GM19467 (cell line): ENCODE measurements around the gene STK38L.

Source experiments
- ATAC-seq: cut with Tn5 transposase; IDR thresholded peaks from one replicate; pipeline ENCODE4 v1.9.1; 2021; ENCODE audit warnings: mild to moderate bottlenecking, moderate library complexity; ENCODE audit not compliant: unreplicated experiment

STK38L gene

DNA sequence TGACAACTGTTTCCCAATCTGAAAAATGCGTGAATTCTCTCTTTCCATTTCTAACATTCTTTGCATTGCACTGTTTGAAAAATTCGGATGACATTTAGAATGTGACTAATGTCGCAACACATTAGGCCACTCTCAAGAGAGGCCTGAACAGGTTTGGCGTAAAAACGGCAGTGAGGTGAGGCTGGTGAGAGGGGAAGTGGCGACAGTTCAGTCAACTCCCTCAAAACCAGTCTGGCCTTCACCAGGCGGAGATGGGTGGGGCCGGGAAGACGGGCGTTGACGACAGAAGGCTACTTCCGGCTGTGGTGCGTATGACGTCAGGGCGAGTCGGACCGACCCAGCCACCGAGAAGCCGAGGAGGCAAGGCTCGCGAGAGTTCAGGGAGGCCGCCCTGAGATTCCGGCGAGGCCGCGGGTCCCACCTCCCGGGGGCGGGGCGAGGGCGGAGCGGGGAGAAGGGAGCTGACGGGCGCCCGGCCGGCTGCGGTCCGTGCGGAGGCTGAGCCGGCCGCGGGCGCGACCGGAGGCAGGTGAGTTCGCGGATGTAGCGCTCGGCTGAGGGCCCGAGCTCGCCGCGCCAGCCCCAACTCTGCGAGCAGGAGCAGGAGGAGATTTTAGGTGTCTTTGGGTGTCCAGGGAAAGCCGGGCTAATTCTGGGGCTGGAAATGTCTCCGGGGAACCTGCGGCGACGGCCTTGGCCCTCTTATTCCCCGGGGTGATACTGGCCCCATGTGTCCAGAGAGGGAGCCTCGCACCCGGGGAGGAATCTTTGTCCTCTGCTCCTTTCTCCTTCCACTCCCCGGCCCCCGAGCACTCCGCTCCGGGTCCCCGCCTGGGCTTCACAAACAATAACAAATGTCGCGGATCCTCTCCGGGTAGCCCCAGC lies at the start of gene STK38L:
STK38L (plus strand) TSS at position 483 of the 885 bp plus-strand sequence. CDS start 53,435 bp downstream, outside the sequence.
- ATAC-seq = peak; percentile 93

GRCh38 chr12:27194644-27195043 lies 49.4 kb upstream of the STK38L start:
- no peak for ATAC-seq

DNA sequence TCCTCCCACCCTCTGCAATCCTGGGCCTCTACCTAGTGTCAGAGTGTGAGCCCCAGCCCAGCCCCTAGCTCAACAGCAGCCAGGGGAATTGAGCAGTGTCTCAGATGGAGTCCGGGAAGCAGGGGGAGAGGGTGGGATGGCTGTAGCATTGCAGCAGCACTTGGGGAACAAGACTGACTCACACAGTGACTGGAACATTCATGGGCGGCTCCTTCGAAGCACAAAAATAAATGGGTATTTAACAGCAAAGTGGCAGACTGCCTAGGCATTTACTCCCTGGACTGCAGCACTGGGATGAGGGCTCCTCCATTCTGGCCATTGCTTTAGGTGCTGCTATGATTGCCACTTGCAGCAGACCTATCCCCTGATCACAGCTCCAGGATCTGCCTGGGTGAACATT lies 46.0 kb upstream of the STK38L start:
- ATAC-seq = no peak

DNA sequence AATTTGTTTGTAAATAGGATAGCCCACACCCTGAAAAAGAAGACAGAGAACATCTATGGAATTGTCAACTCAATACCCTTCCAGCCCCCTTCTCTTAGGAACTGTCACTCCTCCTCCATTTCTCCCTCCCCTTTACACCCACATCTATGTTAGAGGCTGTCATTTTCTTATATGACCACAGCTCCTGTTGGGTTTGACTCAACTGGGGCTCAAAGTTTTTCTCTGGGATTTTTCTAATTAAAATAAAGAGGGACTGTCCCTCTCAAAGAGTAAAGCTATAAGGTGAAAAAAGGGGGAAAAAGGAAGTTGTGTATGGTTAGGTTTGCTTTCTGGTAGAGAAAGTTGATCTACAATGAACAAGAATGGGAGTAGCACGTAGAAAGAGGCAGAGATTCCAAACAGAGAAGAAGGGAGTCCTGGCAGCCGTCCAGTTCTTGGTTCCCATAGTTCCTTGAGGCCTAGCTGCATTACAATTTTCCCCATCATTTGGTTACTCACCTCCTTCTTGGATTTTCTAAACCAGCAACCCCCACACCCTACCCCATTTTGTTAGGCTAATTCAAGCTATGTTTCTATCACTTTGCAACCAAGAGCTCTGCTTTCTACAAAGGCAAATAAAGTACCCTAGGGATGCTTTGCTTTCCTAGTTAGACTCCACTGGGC lies 44.3 kb upstream of the STK38L start:
- no peak for ATAC-seq

GRCh38 chr12:27201169-27201568 lies 42.9 kb upstream of the STK38L start:
- ATAC-seq = no peak

DNA sequence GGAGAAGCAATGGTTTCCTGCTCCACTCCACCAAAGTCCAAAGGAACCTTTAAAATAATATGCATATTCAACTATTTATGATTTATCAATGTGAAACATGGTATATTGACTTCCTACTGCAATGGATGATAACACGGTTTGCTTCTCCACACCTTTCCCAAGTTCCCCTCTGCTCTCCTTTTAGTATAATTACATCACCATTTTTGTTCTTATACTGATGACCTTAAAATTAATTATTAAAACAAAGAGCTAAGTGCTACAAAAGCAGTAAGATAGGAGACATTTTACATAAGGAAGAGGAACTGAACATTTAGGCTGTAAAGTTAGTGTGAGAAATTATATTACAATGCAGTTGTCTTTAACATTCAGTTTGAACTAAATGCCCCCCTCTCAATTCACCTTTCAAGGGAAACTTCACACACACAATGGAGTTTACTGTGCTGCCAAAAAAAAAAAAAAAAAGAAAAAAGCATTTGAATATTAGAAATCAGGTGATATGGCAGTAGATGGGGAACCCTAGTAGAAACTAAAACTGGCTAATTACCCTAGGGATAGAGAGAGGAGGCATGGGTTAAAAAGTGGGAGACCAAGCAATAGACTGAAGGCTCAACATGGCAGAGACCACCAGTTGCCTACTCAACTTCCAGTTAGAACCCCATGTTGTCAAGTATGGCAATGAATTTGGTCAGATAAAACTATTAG lies 37.1 kb upstream of the STK38L start:
- no peak for ATAC-seq

- peak; percentile 72 for ATAC-seq
These were observed 36.3 kb upstream of the STK38L start for GRCh38 chr12:27207615-27208413.

DNA sequence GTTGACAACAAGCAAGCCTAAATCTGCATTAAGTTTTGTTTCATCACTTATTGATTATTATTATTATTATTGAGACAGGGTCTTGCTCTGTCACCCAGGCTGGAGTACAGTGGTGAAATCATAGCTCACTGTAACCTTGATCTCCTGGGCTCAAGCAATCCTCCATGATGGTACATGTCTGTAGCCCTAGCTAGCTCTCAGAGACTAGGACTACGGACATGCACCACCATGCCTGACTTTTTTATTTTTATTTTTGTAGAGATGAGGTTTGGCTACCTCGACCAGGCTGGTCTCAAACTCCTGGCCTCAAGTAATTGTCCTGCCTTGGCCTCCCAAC lies 35.7 kb upstream of the STK38L start:
- ATAC-seq = peak; percentile 16

DNA sequence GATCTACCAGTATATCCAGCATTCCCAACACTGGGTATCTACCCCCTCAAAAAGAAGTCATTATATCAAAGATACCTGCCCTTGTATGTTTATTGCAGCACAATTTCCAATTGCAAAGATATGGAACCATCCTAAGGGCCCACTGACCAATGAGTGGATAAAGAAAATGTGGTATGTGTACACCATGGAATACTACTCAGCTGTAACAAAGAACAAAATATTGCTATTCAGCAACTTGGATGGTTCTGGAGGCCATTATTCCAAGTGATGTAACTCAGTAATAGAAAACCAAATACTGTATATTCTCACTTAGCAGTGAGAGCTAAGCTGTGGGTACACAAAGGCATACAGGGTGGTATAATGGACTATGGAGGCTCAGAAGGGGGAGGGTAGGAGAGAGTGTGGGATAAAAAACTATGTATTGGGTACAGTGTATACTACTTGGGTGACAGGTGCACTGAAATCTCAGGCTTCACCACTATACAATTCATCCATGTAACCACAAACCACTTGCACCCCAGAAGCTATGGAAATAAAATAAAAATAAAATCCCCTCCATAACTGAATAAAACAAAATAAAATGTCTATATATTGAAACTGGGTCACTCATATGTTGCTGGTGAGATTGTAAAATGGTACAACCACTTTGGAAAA lies 34.7 kb upstream of the STK38L start:
- ATAC-seq = no peak

GRCh38 chr12:27210187-27210586 lies 33.9 kb upstream of the STK38L start:
- no peak for ATAC-seq

GRCh38 chr12:27212861-27213260 lies 31.2 kb upstream of the STK38L start:
- no peak for ATAC-seq

DNA sequence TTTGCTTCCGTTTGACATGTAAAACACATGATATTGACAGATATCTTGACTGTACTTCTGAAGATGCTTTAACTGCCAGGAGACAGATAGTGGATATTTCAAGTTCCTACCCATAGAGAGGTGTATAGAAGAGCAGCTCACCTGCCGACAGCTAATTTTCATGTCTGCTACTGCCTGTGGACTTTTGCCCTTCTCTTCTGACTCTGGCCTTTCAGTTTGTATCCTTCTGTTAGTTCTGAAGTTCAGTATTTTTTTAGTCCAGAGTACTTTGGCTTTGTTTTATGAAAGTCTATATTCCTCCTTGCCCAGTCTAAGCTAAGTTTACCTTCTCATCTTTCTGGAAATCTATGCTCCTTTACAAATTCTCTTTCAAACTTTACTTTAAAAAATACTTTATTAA lies 30.8 kb upstream of the STK38L start:
- ATAC-seq = no peak

DNA sequence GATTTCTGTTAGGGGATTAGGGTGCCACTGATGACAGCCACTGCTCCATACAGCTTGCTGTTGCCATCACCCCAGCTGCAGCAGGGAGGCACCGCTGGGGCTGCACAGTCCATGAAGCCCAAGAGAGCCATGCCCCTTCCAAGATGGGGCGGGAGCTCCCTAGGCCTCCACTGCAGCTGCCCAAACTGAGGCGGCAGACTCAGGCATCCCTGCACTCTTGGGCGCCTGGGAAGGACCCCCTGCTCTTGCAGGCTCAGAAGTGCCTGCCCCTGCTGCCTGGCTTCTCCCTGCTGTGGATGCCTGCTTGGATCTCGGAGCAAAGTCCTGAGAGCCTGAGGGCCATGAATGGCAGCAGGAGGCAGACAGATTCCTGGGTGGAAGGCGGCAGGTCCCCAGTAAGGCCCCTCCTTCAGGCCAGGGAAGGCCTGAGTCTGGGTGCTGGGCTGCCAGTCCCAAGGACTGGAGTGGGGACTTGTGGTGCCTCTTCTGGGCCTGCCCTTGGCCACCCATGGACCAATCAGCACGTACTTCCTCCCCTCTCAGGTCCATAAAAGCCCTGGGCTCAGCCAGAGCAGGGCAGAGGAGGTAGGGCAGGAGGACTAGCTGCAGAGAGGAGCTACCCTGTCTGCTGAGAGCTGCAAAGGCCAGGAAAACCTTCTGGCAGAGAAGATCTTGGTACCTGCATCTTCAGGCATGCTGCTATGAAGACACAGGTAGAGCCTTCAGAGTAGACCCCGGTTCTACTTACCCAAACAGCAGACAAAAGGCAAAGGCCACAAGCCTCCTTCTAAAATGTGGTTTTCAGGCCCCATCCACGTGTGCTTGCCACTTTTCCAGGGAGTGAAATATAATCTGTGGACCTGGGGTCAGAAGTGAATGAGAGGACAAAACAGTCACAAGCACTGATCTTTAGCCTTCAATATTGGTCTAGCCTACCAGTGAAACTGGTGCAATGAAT lies 30.0 kb upstream of the STK38L start:
- ATAC-seq = no peak

GRCh38 chr12:27217590-27217989 lies 26.5 kb upstream of the STK38L start:
- ATAC-seq = no peak

DNA sequence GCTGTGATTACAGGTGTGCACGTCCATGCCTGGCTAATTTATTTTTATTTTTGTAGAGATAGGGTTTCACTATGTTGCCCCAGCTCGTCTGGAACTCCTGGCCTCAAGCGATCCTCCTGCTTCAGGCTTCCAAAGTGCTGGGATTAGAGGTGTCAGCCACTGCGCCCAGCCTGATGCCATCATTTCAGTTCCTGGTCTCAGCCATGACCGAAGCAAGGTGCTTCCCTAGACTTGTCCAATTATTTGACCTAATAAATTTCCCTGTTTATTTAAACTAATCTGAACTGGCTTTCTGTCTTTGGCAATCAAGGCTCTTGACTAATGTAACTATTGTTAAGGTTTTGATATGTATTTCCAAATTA lies 24.4 kb upstream of the STK38L start:
- no peak for ATAC-seq

- peak; percentile 53 for ATAC-seq
These were observed 23.8 kb upstream of the STK38L start for GRCh38 chr12:27220055-27220987.

DNA sequence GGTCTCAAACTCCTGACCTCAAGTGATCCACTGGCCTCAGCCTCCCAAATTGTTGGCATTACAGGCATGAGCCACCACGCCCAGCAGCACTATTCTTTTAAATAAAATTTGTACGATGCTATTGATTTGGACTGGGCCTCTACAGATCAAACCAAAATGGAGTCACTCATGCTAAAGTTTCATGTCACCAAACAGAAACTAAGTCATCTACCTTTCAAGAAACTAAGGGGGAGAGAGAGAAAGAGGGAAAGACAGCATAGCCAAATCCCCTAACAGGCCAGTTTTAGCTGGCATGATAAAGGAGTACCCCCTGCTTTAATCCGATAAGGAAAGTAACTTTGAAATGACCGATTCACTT lies 23.1 kb upstream of the STK38L start:
- no peak for ATAC-seq

DNA sequence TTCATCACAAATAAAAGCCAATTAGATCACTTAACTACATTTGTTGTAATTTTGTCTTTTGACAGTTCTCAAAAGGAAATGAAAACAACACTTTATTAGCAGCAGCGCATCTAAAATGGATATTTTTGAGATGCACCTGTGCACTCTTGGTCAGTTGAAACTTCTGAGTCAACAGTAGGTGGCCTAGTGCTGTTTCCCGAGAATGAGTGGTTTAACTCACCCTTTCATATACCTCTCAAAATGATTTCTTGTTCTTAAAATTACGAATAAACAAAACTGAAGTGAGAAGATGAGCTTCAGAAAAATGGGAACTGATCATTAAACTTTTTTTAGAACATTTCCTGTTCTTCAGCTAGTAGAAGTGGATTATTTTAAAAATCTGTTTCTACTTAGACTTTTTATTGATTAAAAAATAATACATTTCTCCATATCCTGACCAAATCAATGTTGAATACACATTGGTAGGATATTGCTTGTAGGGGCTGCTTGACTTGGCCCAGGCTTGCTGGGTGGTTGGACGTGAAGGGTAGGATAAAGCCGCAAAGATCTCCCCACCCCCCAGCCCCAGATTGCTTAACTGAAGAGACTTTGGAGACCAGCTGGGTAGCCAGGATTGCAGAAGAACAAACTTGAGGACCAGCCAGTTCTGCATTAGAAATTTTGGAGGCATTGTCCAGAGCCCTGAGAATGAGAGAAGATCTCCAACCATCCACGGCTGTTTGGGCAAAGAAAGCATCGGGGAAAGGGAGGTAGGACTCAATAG lies 22.3 kb upstream of the STK38L start:
- peak; percentile 74 for ATAC-seq
